GM10847 (cell line): ENCODE measurements around the gene NSUN2.

Experiments used
- POLR2A ChIP-seq: IDR thresholded peaks from 2 replicates; pipeline ENCODE4 v1.6.1; 2011; ENCODE audit not compliant: insufficient read length; ENCODE audit errors: extremely low read depth

Gene NSUN2

GRCh38 chr5:6557807-6558575 lies 74.9 kb downstream of the NSUN2 start:
- TF ChIP-seq POLR2A = no peak

- no peak for TF ChIP-seq POLR2A
These were observed 76.1 kb downstream of the NSUN2 start for GRCh38 chr5:6556802-6557102.

- no peak for TF ChIP-seq POLR2A
These were observed 76.6 kb downstream of the NSUN2 start for GRCh38 chr5:6556089-6556801.

- no peak for TF ChIP-seq POLR2A
These were observed 78.0 kb downstream of the NSUN2 start for GRCh38 chr5:6554812-6555211.

GRCh38 chr5:6553972-6554371 lies 78.9 kb downstream of the NSUN2 start:
- no peak for TF ChIP-seq POLR2A

GRCh38 chr5:6552612-6553011 lies 80.2 kb downstream of the NSUN2 start:
- TF ChIP-seq POLR2A = no peak

- no peak for TF ChIP-seq POLR2A
These were observed 80.9 kb downstream of the NSUN2 start for GRCh38 chr5:6551955-6552313.

- TF ChIP-seq POLR2A = no peak
These were observed 81.4 kb downstream of the NSUN2 start for GRCh38 chr5:6551287-6551954.

GRCh38 chr5:6550628-6551027 lies 82.2 kb downstream of the NSUN2 start:
- TF ChIP-seq POLR2A = no peak
